NCI-H146 (cell line): Measurements from ENCODE around the gene SH3RF1.

Experiments
- DNase-seq: peaks from one replicate; lab custom pipeline; 2025; lab: John Stamatoyannopoulos, UW

SH3RF1 gene

GRCh38 chr4:169103966-169104412, 166.8 kb downstream of the SH3RF1 start:
- peak; percentile 93 for DNase-seq

DNA sequence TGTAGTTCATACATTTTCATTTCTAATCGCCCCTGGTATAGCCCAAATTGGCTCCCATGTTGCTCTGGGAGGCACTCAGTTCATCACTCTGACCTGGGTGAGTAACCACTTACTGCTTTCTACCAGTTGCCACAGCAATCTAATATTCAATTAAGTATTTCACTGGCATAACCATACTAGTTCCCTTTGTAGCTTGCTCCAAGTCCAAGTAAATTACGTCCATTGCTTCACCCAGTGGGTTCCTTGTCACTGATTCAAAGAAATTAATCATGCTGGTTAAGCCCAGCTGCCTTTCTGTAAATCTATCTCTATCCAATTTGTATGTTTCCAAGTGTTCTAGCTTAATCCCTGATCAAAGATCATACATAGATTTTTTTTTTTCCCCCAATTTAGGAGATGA, 168.7 kb downstream of the SH3RF1 start:
- no peak for DNase-seq

- DNase-seq, result no peak
Measured at GRCh38 chr4:169100670-169101101, 170.1 kb downstream of the SH3RF1 start.

DNA sequence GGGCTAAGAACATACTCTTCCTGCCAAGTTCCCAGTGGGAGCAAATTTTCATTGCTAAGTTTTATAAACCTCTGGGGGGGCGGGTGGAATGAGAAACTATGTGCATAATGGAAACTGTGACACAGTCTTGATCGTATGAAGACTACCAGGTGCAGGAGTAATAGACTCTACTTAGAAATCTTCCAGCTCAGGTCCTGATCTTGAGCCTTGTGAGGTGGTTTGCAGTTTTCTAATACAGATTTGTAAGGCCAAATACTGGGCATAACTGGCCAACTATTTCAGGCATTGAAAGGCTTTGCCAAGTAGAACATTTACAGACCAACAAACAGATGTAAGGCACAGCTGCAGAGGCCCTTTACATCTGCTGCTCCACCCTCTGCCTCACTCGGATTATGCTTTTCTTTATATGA, 171.0 kb downstream of the SH3RF1 start:
- no peak for DNase-seq

GRCh38 chr4:169098969-169099690, 171.6 kb downstream of the SH3RF1 start:
- no peak for DNase-seq

GRCh38 chr4:169098532-169098931, 172.2 kb downstream of the SH3RF1 start:
- DNase-seq, result no peak

GRCh38 chr4:169098054-169098497, 172.7 kb downstream of the SH3RF1 start:
- no peak for DNase-seq

DNA sequence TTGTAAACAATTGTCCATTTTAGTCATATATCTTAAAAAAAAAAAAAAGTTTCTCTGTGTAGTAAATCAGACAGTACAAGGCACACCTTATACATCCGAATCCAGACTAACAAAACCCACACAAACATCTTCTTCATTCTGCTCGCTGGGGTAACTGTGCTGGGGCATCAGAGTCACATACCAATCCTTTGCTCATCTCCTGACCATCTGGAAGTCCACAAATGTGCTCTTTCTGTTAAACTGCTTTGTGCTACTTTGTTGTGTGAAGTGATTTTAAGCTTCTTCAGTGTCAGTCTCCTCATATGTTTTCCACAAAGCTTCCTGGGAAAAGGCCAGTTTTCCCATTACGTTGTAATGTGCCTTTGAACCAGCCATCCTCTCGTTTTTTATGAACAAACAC, 174.5 kb downstream of the SH3RF1 start:
- DNase-seq, result no peak

- no peak for DNase-seq
Measured at GRCh38 chr4:169094656-169095231, 176.0 kb downstream of the SH3RF1 start.

DNA sequence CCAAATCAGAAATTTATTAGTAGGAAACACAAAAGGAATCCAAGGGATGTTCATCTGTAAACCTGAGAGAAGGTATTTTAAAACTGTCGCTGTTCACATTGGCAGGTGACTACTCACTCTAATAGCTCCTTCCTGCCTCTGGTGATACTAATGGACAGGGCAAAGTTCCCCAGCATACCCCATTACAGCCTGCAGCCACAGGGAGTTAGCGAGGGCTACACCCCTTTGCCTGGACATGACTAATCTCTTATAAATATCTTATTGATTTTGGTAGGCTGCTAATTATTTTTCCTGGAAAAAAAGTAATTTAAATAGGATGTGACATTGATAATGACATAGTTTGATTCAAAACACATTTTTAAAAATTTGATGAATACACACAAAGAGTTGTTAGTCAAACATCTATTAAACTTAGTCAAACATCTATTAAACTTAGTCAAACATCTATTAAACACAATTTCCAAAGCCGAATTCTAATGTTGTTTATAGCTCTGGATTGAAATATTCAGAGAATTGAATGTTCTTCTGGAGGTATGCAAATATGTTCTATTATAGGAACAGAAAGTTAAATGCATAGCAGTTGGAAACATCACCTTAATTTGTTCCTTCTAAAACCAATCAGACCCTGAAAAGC, 177.8 kb downstream of the SH3RF1 start:
- DNase-seq, result peak; percentile 49

DNA sequence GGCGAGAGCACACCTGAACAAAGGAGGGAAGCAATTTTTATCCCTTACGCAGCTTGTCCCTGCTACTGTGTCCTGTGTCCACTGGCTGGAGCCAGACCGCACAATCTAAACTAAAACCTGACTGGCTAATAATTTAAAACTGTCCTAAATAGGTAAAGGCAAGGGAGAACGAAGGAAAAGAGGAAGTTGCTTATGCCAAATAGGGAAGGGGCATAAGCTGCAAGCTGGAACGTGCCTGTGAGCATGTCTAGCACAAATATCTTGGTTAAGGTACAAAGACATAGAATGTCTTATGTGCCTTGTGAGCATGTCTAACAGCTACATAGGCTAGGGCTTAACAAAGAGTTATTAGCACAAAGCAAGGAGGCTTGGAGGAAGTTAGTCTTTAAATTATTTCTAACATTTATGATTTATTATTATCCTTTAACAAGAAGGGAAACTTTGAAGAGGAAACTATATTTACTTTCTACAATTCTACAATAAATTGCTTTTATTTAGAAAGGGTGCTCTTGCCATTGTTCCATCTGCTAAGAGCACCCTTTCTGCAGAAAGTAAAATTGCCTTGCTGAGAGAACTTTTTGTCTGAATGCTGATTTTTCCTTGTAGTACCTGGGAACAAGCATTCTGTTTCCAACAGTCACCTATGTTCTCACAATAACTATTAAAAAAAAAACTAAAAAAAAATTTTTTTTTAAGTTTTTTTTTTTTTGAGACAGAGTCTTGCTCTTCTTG, 180.1 kb downstream of the SH3RF1 start:
- no peak for DNase-seq

GRCh38 chr4:169089004-169089403, 181.8 kb downstream of the SH3RF1 start:
- DNase-seq, result peak; percentile 35

- no peak for DNase-seq
Measured at GRCh38 chr4:169084954-169085353, 185.8 kb downstream of the SH3RF1 start.

- no peak for DNase-seq
Measured at GRCh38 chr4:169080981-169081380, 189.8 kb downstream of the SH3RF1 start.

DNA sequence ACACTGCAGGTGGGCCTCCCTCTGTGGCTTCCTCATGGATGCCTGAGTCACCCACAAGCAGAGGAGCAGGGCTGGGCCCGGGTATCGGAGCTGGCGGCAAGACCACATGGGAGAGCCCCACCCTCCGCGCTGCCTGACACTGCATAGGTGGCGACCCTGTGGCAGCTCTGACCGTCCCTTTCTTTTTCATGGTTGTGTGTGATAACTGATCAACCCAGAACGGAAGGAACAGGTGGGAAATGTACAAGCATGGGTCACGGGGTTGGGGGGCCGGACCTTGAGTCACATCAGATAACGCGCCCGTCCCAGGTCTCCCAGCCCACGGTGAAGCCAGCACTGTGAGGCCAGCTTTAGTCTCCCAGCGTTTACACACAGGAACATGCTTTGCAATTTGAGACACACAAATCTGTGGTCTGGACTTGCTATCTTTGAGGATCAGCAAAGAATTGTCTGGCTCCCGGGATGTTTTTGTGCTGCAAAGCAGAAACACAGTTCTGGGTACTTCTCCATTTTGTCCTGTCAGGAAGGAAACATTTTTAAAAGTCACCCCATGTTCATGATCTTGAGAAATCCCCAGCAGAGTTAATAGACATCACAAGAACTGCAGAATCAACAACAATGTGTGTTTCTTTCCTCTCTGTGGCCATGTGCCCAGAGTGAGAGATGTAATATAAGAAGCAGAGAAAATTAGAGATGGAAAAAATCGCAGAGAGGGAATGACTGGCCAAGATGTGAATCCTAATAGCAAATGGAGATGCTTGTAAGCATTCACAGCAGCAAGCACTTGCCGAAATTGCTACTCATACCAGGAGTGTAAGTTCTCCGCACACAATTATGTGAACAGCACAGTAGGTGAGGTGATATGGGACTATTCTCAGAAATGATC, 190.6 kb downstream of the SH3RF1 start:
- DNase-seq, result peak; percentile 8

DNA sequence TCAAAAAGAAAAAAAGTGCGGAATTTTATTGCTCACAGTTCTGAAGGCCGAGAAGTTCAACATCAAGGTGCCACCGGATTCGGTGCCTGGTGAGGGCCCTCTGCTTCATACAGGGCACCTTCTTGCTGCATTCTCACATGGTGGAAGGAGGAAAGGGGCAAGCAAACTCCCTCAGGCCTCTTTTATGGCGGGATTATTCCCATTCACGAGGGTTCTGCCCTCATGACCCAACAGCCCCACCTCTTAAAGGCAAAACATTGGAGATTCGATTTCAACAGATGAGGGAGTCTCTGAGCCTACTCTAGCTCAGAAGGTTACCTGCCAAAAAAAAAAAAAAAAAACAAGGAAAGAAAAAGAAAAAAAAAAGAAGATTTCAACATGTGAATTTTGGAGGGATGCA, 196.6 kb downstream of the SH3RF1 start:
- DNase-seq, result no peak

DNA sequence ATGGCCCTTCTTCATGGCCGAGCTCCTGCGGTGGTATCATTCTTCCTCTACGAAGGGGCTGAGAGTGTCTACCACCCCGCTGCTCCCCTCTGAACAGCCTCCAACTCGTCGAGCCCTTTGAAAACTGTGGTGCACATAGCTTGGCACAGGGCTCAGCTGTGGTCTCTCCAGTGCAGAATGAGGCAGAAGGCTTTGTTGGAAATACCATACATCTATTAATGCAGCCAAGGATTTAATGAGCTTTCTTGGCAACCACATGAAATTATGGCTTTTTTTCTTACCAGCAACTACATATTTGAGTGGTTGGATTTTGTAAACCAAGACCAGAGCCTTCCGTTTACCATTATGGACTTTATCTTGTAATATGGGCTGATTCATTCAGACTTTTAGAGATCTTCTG, 199.0 kb downstream of the SH3RF1 start:
- DNase-seq, result no peak

DNA sequence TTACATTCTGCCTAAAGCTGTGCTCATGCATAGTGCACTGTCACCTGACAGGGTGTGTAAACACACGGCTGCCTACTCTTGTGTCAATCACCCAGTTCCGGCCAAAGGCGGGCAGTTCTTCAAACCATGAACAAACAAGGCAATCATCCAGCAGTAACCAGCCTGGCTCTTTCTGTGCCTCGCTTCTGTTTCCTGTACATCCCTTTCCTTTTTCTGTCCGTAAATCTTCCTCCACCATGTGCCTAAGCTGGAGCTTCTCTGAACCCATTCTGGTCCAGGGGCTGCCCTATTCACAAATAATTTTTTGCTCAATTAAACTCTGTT, 199.9 kb downstream of the SH3RF1 start:
- peak; percentile 57 for DNase-seq

- DNase-seq, result peak; percentile 89
Measured at GRCh38 chr4:169070071-169070894, 200.5 kb downstream of the SH3RF1 start.

DNA sequence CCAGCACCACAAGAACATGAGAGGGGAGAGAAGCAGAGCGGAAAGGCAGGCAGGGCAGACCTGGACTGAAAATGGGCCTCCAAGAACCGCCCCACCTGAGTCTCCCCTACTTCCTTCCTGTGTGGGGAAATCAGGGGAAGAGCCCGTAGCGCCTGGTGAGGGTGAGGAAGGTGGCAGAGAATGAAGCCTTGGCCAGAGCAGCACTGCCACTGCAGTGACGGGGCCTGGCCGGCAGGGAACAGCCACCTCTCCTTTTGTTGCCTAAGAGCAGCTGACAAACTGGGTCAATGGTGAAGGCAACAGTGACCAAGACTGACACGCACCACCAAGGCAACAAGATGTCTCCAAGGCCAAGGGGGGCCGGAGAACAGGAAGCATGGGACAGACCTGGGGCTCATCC, 202.3 kb downstream of the SH3RF1 start:
- no peak for DNase-seq

DNA sequence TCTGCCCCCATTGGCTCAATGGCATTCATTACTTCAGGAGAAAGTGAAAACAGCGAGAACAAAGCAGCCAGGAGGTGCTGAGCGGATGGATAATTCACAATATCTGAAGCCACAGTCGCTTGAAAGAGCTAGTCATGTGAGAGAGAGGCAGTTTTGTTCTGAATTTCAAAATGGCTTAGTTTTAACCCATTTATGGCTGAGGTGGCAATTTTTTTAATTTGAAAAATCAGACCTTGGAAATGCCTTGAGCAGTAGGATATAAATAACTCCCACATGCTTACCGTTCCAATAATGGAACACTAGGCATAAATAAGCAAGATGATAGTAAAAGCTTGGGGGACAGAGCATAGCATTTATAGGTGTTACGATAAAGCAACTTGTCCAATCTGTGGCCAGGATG, 203.8 kb downstream of the SH3RF1 start:
- no peak for DNase-seq
